SK-N-SH (cell line): ENCODE results near the gene ATG7. TPM values are rescaled to one million over a fixed set of nuclear protein-coding genes. Genes with fewer than 3 reads are reported as not detected.

ENCODE experiments used
- CTCF ChIA-PET: fragments of 300-600, 350-600 bp; formaldehyde crosslinking; extraction: SDS; loops from one replicate; lab custom pipeline; 2021; lab: Yijun Ruan, JAX
- POLR2A ChIA-PET: fragments of 350-600 bp; sonication (Branson Sonifier 250); formaldehyde crosslinking; extraction: SDS; loops from one replicate; lab custom pipeline; 2020; ENCODE audit warnings: antibody characterized with exemption, inconsistent platforms; lab: Yijun Ruan, JAX
- DNase-seq: peaks from one replicate; pipeline ENCODE4 v3.0.0; 2012
- H2AFZ ChIP-seq: fragments of 200-600 bp; sonication (generic); 2 replicates; pipeline ENCODE4 v1.8.1; 2016; ENCODE audit warnings: antibody characterized with exemption, mild to moderate bottlenecking, low read depth
- H3F3A ChIP-seq: fragments of 200-600 bp; sonication (generic); replicated peaks from 2 replicates; pipeline ENCODE3; 2016; ENCODE audit warnings: antibody characterized with exemption, mild to moderate bottlenecking; ENCODE audit not compliant: insufficient read depth
- H3K27ac ChIP-seq, 2 experiments: fragments of 200-500 bp in 1 of 2; fragments of 200-600 bp in 1 of 2; sonication (Bioruptor generic) in 1 of 2; sonication (generic), shearing (Covaris generic) in 1 of 2; 2 replicates each; pipeline versions ENCODE4 v1.5.1 to v1.6.1; 2014 to 2016; ENCODE audit warnings: low read depth in 2 of 2, inconsistent platforms in 1 of 2, low read length in 1 of 2, mild to moderate bottlenecking in 1 of 2, mixed read lengths in 1 of 2
- H3K27me3 ChIP-seq: fragments of 200-600 bp; sonication (generic), shearing (Covaris generic); 2 replicates; pipeline ENCODE4 v1.6.1; 2016; ENCODE audit warnings: mixed run types; ENCODE audit not compliant: insufficient read depth
- H3K36me3 ChIP-seq, 2 experiments: fragments of 200-500 bp in 1 of 2; fragments of 200-600 bp in 1 of 2; sonication (Bioruptor generic) in 1 of 2; sonication (generic) in 1 of 2; replicated peaks in 1 of 2; 2 replicates each; pipeline versions ENCODE3 to v1.5.1; 2014 to 2016; ENCODE audit warnings: low read length in 1 of 2, mild to moderate bottlenecking in 1 of 2; ENCODE audit not compliant: insufficient read depth in 2 of 2, control insufficient read depth in 1 of 2
- H3K4me1 ChIP-seq, 2 experiments: fragments of 200-500 bp in 1 of 2; fragments of 200-600 bp in 1 of 2; sonication (Bioruptor generic) in 1 of 2; sonication (generic), shearing (Covaris generic) in 1 of 2; 2 replicates each; pipeline versions ENCODE4 v1.5.1 to v1.6.1; 2014 to 2016; ENCODE audit warnings: low read depth in 1 of 2, low read length in 1 of 2, mixed run types in 1 of 2; ENCODE audit not compliant: insufficient read depth in 2 of 2, control insufficient read depth in 1 of 2
- H3K4me2 ChIP-seq: fragments of 200-600 bp; sonication (generic), shearing (Covaris generic); 2 replicates; pipeline ENCODE4 v1.6.1; 2017; ENCODE audit warnings: mixed run types
- H3K4me3 ChIP-seq, 2 experiments: fragments of 200-500 bp in 1 of 2; fragments of 200-600 bp in 1 of 2; sonication (Bioruptor generic) in 1 of 2; sonication (generic), shearing (Covaris generic) in 1 of 2; 2 replicates each; pipeline versions ENCODE4 v1.5.1 to v1.8.1; 2014 to 2016; ENCODE audit warnings: low read depth in 2 of 2, inconsistent platforms in 1 of 2, low read length in 1 of 2, mild to moderate bottlenecking in 1 of 2, mixed read lengths in 1 of 2, moderate library complexity in 1 of 2
- H3K79me2 ChIP-seq: fragments of 200-600 bp; sonication (generic); 2 replicates; pipeline ENCODE4 v1.8.1; 2017; ENCODE audit warnings: mild to moderate bottlenecking; ENCODE audit not compliant: insufficient read depth
- H3K9ac ChIP-seq: fragments of 200-600 bp; sonication (generic); 2 replicates; pipeline ENCODE4 v1.6.1; 2017; ENCODE audit warnings: mixed run types
- H3K9me2 ChIP-seq: fragments of 200-600 bp; sonication (generic); 2 replicates; pipeline ENCODE4 v1.6.1; 2017; ENCODE audit warnings: mixed run types
- H3K9me3 ChIP-seq: fragments of 200-600 bp; sonication (generic); 2 replicates; pipeline ENCODE4 v1.6.1; 2017; ENCODE audit warnings: mixed run types, mild to moderate bottlenecking, moderate library complexity
- H4K20me1 ChIP-seq: fragments of 200-600 bp; sonication (generic); 2 replicates; pipeline ENCODE4 v1.6.1; 2017; ENCODE audit warnings: mild to moderate bottlenecking, mixed run types; ENCODE audit not compliant: insufficient read depth
- ELF1 ChIP-seq: IDR thresholded peaks from 2 replicates; pipeline ENCODE4 v1.4.0; 2012
- EP300 ChIP-seq, 2 experiments: IDR thresholded peaks; 2 replicates each; pipeline versions ENCODE4 v1.4.0 to v1.6.1; 2012; ENCODE audit warnings: borderline replicate concordance in 1 of 2, low read depth in 1 of 2, low read length in 1 of 2
- FOSL2 ChIP-seq: IDR thresholded peaks from 2 replicates; pipeline ENCODE4 v1.4.0; 2012; ENCODE audit warnings: low read depth, mild to moderate bottlenecking, moderate library complexity, borderline replicate concordance
- FOXM1 ChIP-seq: IDR thresholded peaks from 2 replicates; pipeline ENCODE4 v1.4.0; 2012; ENCODE audit warnings: low read depth, mild to moderate bottlenecking
- GABPA ChIP-seq: IDR thresholded peaks from 2 replicates; pipeline ENCODE4 v1.4.0; 2012; ENCODE audit warnings: low read depth, mild to moderate bottlenecking
- GATA2 ChIP-seq: sonication (generic); formaldehyde crosslinking; IDR thresholded peaks from 2 replicates; pipeline ENCODE4 v1.5.0; 2020; ENCODE audit warnings: mild to moderate bottlenecking, missing genetic modification reagents
- JUND ChIP-seq: IDR thresholded peaks from 2 replicates; pipeline ENCODE4 v1.4.0; 2012
- MAX ChIP-seq: IDR thresholded peaks from 2 replicates; pipeline ENCODE4 v1.4.0; 2012; ENCODE audit warnings: low read depth
- MEF2A ChIP-seq: IDR thresholded peaks from 2 replicates; pipeline ENCODE4 v1.4.0; 2012; ENCODE audit warnings: low read depth, borderline replicate concordance
- NFIC ChIP-seq: IDR thresholded peaks from 2 replicates; pipeline ENCODE4 v1.4.0; 2012; ENCODE audit warnings: borderline replicate concordance
- PBX3 ChIP-seq: IDR thresholded peaks from 2 replicates; pipeline ENCODE4; 2012
- POLR2AphosphoS5 ChIP-seq: IDR thresholded peaks from 2 replicates; pipeline ENCODE4 v1.6.1; 2012; ENCODE audit warnings: low read depth, low read length
- RAD21 ChIP-seq: IDR thresholded peaks from 2 replicates; pipeline ENCODE4 v1.6.1; 2012; ENCODE audit warnings: mild to moderate bottlenecking, low read length
- RXRA ChIP-seq: IDR thresholded peaks from 2 replicates; pipeline ENCODE4 v1.4.0; 2012; ENCODE audit warnings: low read depth, mild to moderate bottlenecking, borderline replicate concordance
- SMC3 ChIP-seq: IDR thresholded peaks from 2 replicates; pipeline ENCODE4 v1.6.1; 2012; ENCODE audit warnings: low read depth, low read length, improper control_type of control experiment
- TAF1 ChIP-seq: IDR thresholded peaks from 2 replicates; pipeline ENCODE4 v1.6.1; 2012; ENCODE audit warnings: low read depth, mild to moderate bottlenecking, low read length, moderate library complexity, borderline replicate concordance
- TCF12 ChIP-seq: IDR thresholded peaks from 2 replicates; pipeline ENCODE4 v1.4.0; 2012
- TEAD4 ChIP-seq: IDR thresholded peaks from 2 replicates; pipeline ENCODE4 v1.4.0; 2012; ENCODE audit warnings: mild to moderate bottlenecking, borderline replicate concordance; ENCODE audit not compliant: insufficient read depth
- WGBS: methylation state at CpG from one replicate; pipeline ENCODE4 v1.1.6; 2017; ENCODE audit warnings: low lambda C conversion rate; 5-methylcytosine and 5-hydroxymethylcytosine counted together
- polyA plus RNA-seq, 3 experiments: library from polyadenylated mRNA; depleted of rRNA; stranded (reverse); fragments of >200 nt; gene quantifications; 2 replicates each; pipeline ENCODE4 v1.2.3, GENCODE V29; 2012
- TF ChIP-seq, protein P1 (sequence below): fragments of 200-600 bp; sonication (generic); IDR thresholded peaks from 2 replicates; pipeline ENCODE4 v1.6.1; 2017; ENCODE audit warnings: antibody characterized with exemption, mild to moderate bottlenecking, moderate library complexity
- TF ChIP-seq, protein P2 (sequence below): fragments of 150-350 bp; IDR thresholded peaks from 2 replicates; pipeline ENCODE4 v1.6.1; 2017; ENCODE audit warnings: antibody characterized with exemption, low read length, low read depth, borderline replicate concordance
- TF ChIP-seq, protein P3 (sequence below): IDR thresholded peaks from 2 replicates; pipeline ENCODE4 v1.4.0; 2012; ENCODE audit warnings: low read depth, borderline replicate concordance

Gene ATG7
- polyA plus RNA-seq, 1 of the 3 experiments (the other 2 are of a cell fraction) = 29.5 TPM

GRCh38 chr3:11452885-11453847, 181.0 kb downstream of the ATG7 start:
- peak; percentile 72; the same call in 1 of the 2 replicates for TF ChIP-seq FOSL2
- no peak for TF ChIP-seq PBX3
- TF ChIP-seq JUND = peak; percentile 62
- Histone ChIP-seq H3F3A (peaks cover 15% of the 10 kb centered on the region), H3K4me3 (no peak overlapping the region), H3K4me1 (peaks cover 0 to 18% of the 10 kb centered on the region in 2 experiments; a peak in 3 of 4 replicates), H3K79me2 (no peaks in the 10 kb centered on the region), H4K20me1 (no peaks in the 10 kb centered on the region), H3K27me3 (no peaks in the 10 kb centered on the region), H3K9me2 (no peaks in the 10 kb centered on the region), H3K27ac (peak overlapping the region in 1 of 2 experiments; percentile 90; a peak in 2 of 4 replicates), H3K36me3 (peaks cover 0 to 3% of the 10 kb centered on the region in 2 experiments), H3K9me3 (no peaks in the 10 kb centered on the region), H2AFZ (peak overlapping the region; percentile 49; the same call in 1 of the 2 replicates), H3K4me2 (peak overlapping the region; percentile 39), H3K9ac (peak overlapping the region; percentile 45; the same call in 1 of the 2 replicates)
- ChIA-PET POLR2A (no interaction called here), CTCF (interaction anchor here (1.5 kb wide), 1 partner anchor 22 kb away, joined by 4 read pairs; no protein-coding TSS in a partner anchor)
- no peak for DNase-seq
- WGBS = 79% methylated on average over 13 of the region's 14 CpGs

DNA sequence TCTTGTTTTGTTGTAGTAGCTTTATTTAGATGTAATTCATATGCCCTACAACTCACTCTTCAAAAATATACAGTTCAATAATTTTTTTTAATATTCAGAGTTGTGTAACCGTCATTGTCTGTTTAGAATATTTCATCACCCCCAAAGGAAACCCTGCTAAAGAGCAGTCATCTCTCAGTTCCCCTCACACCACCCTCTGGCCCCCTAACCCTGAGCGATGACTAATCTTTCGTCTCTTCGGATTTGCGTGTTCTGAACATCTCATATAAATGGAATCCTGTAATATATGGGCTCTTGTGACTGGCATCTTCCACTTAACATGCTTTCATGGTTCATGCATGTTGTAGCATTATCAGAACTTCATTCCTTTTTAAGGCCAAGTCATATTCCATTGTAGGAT, 183.8 kb downstream of the ATG7 start:
- Histone ChIP-seq H3K9me3 (no peaks in the 10 kb centered on the region), H3K4me1 (peaks cover 13 to 31% of the 10 kb centered on the region in 2 experiments), H3F3A (peaks cover 30% of the 10 kb centered on the region), H3K27me3 (no peaks in the 10 kb centered on the region), H4K20me1 (no peaks in the 10 kb centered on the region), H3K36me3 (no peaks in the 10 kb centered on the region), H3K9me2 (no peaks in the 10 kb centered on the region), H3K9ac (no peak overlapping the region), H3K4me3 (no peak overlapping the region), H3K79me2 (no peaks in the 10 kb centered on the region), H3K27ac (no peak overlapping the region; a peak in 1 of 4 replicates), H2AFZ (no peak overlapping the region), H3K4me2 (no peak overlapping the region)
- CTCF ChIA-PET = interaction anchor here (1.4 kb wide), 1 partner anchor 77 kb away, joined by 4 read pairs; no protein-coding TSS in a partner anchor
- DNase-seq = no peak
- POLR2A ChIA-PET = no interaction called here
- WGBS = 78% methylated on average over 5 of the region's 5 CpGs
- TF ChIP-seq RXRA (no peak), TEAD4 (no peak), SMC3 (no peak), TCF12 (peak; percentile 30), POLR2AphosphoS5 (no peak), TAF1 (no peak), FOXM1 (no peak), RAD21 (no peak), MAX (no peak), EP300 (IDR thresholded peaks at IDR 0.05; ENCODE audit: borderline replicate concordance in 1 of 2, low read depth in 1 of 2, low read length in 1 of 2) (peak in 1 of 2 experiments; percentile 17; a peak in 1 of 4 replicates), ELF1 (no peak), MEF2A (no peak), JUND (0 out of 2 replicates have a peak, but pooled peaks have one; percentile 13), NFIC (no peak), GATA2 (CRISPR knock-in tag) (no peak), GABPA (no peak), FOSL2 (peak; percentile 38; the same call in 1 of the 2 replicates)
- TF ChIP-seq, protein P1, sequence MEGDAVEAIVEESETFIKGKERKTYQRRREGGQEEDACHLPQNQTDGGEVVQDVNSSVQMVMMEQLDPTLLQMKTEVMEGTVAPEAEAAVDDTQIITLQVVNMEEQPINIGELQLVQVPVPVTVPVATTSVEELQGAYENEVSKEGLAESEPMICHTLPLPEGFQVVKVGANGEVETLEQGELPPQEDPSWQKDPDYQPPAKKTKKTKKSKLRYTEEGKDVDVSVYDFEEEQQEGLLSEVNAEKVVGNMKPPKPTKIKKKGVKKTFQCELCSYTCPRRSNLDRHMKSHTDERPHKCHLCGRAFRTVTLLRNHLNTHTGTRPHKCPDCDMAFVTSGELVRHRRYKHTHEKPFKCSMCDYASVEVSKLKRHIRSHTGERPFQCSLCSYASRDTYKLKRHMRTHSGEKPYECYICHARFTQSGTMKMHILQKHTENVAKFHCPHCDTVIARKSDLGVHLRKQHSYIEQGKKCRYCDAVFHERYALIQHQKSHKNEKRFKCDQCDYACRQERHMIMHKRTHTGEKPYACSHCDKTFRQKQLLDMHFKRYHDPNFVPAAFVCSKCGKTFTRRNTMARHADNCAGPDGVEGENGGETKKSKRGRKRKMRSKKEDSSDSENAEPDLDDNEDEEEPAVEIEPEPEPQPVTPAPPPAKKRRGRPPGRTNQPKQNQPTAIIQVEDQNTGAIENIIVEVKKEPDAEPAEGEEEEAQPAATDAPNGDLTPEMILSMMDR = no peak
- TF ChIP-seq, protein P2, sequence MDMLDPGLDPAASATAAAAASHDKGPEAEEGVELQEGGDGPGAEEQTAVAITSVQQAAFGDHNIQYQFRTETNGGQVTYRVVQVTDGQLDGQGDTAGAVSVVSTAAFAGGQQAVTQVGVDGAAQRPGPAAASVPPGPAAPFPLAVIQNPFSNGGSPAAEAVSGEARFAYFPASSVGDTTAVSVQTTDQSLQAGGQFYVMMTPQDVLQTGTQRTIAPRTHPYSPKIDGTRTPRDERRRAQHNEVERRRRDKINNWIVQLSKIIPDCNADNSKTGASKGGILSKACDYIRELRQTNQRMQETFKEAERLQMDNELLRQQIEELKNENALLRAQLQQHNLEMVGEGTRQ = no peak
- TF ChIP-seq, protein P3, sequence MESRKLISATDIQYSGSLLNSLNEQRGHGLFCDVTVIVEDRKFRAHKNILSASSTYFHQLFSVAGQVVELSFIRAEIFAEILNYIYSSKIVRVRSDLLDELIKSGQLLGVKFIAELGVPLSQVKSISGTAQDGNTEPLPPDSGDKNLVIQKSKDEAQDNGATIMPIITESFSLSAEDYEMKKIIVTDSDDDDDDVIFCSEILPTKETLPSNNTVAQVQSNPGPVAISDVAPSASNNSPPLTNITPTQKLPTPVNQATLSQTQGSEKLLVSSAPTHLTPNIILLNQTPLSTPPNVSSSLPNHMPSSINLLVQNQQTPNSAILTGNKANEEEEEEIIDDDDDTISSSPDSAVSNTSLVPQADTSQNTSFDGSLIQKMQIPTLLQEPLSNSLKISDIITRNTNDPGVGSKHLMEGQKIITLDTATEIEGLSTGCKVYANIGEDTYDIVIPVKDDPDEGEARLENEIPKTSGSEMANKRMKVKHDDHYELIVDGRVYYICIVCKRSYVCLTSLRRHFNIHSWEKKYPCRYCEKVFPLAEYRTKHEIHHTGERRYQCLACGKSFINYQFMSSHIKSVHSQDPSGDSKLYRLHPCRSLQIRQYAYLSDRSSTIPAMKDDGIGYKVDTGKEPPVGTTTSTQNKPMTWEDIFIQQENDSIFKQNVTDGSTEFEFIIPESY = no peak
